Astrocyte (in vitro differentiated cells and primary cell): Measurements from ENCODE around the gene USP6NL. TPM values are rescaled to one million over a fixed set of nuclear protein-coding genes. Genes with fewer than 3 reads are reported as not detected.

Experiments
- DNase-seq: peaks from one replicate; pipeline ENCODE4 v3.0.0-alpha.2; 2010; ENCODE audit warnings: low read depth
- FAIRE-seq: peaks from 2 replicates; lab custom pipeline; 2011; peaks lifted over from hg19 to GRCh38; lab: Jason Lieb, UNC
- H2AFZ ChIP-seq: 2 replicates; pipeline ENCODE4 v1.6.0; 2012; ENCODE audit warnings: low read depth, low read length, inconsistent platforms
- H3K27ac ChIP-seq: 2 replicates; pipeline ENCODE4 v1.5.1; 2011; ENCODE audit warnings: low read depth, low read length, inconsistent platforms
- H3K27me3 ChIP-seq: 2 replicates; pipeline ENCODE4 v1.6.0; 2011; ENCODE audit warnings: low read length, inconsistent platforms; ENCODE audit not compliant: insufficient read depth
- H3K36me3 ChIP-seq: 2 replicates; pipeline ENCODE4 v1.5.1; 2011; ENCODE audit warnings: low read length, inconsistent platforms; ENCODE audit not compliant: insufficient read depth
- H3K4me1 ChIP-seq: 2 replicates; pipeline ENCODE4 v1.5.1; 2011; ENCODE audit warnings: low read length, inconsistent platforms; ENCODE audit not compliant: insufficient read depth
- H3K4me2 ChIP-seq: 2 replicates; pipeline ENCODE4 v1.6.0; 2012; ENCODE audit warnings: low read length, inconsistent platforms
- H3K4me3 ChIP-seq: 2 replicates; pipeline ENCODE4 v1.5.1; 2011; ENCODE audit warnings: low read depth, mild to moderate bottlenecking, low read length, inconsistent platforms; ENCODE audit not compliant: insufficient read depth
- H3K79me2 ChIP-seq: 2 replicates; pipeline ENCODE4 v1.6.0; 2012; ENCODE audit warnings: mild to moderate bottlenecking, low read length, inconsistent platforms; ENCODE audit not compliant: insufficient read depth
- H3K9ac ChIP-seq: 2 replicates; pipeline ENCODE4 v1.6.0; 2012; ENCODE audit warnings: mild to moderate bottlenecking, low read length, inconsistent platforms
- H3K9me3 ChIP-seq: 2 replicates; pipeline ENCODE4 v1.5.1; 2012; ENCODE audit warnings: low read depth, mild to moderate bottlenecking, low read length, inconsistent platforms; ENCODE audit not compliant: insufficient read depth
- H4K20me1 ChIP-seq: 2 replicates; pipeline ENCODE4 v1.6.0; 2012; ENCODE audit warnings: low read length, inconsistent platforms; ENCODE audit not compliant: insufficient read depth
- H3K27ac Mint-ChIP-seq: one replicate; pipeline ENCODE4 v1.8.0; 2021; ENCODE audit warnings: mild to moderate bottlenecking, mixed read lengths; ENCODE audit not compliant: unreplicated experiment
- H3K27me3 Mint-ChIP-seq: one replicate; pipeline ENCODE4 v1.8.0; 2021; ENCODE audit warnings: low read depth, mixed read lengths; ENCODE audit not compliant: unreplicated experiment
- H3K36me3 Mint-ChIP-seq: one replicate; pipeline ENCODE4 v1.8.0; 2021; ENCODE audit warnings: low read depth, mixed read lengths; ENCODE audit not compliant: unreplicated experiment
- H3K4me1 Mint-ChIP-seq: one replicate; pipeline ENCODE4 v1.8.0; 2021; ENCODE audit warnings: low read depth, mixed read lengths; ENCODE audit not compliant: unreplicated experiment
- H3K4me3 Mint-ChIP-seq: one replicate; pipeline ENCODE4 v1.8.0; 2021; ENCODE audit warnings: mild to moderate bottlenecking, moderate library complexity, mixed read lengths; ENCODE audit not compliant: unreplicated experiment
- H3K9me3 Mint-ChIP-seq: one replicate; pipeline ENCODE4 v1.8.0; 2021; ENCODE audit warnings: mild to moderate bottlenecking, mixed read lengths; ENCODE audit not compliant: unreplicated experiment
- EZH2 ChIP-seq: IDR thresholded peaks from 2 replicates; pipeline ENCODE4 v1.6.1; 2012; ENCODE audit warnings: mild to moderate bottlenecking, low read length, inconsistent platforms; ENCODE audit not compliant: insufficient read depth
- total RNA-seq: library from RNA; stranded (reverse); gene quantifications from 2 replicates; pipeline ENCODE4 v1.2.1, GENCODE V29; 2021
- TF ChIP-seq, protein P1 (sequence below): IDR thresholded peaks from 2 replicates; pipeline ENCODE4 v1.5.1; 2011; ENCODE audit warnings: low read depth, mild to moderate bottlenecking, inconsistent platforms, low read length, moderate library complexity; ENCODE audit not compliant: insufficient read depth

USP6NL gene
- total RNA-seq, 1 donor from 2014 or later: 16.6 TPM

DNA sequence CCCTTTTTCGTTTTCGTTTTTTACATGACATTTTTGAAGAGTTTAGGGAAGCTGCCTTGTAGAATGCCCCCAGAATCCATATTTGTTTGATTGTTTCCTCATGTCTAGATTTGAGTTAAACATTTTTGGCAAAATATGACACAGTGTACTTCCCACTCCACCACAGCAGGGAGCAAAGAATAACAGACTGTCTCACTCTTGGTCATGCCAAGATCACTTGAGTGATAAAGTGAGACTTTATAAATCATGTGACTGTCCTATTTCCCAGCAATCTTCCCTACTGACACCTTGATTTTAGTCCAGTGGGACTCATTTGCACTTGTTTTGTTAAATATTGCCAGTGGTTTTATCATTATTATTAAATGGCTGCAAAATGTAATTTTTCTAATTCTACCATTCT is 44.4 kb upstream of the USP6NL start:
- no peak overlapping the region for H3K4me3 ChIP-seq
- TF ChIP-seq, protein P1, sequence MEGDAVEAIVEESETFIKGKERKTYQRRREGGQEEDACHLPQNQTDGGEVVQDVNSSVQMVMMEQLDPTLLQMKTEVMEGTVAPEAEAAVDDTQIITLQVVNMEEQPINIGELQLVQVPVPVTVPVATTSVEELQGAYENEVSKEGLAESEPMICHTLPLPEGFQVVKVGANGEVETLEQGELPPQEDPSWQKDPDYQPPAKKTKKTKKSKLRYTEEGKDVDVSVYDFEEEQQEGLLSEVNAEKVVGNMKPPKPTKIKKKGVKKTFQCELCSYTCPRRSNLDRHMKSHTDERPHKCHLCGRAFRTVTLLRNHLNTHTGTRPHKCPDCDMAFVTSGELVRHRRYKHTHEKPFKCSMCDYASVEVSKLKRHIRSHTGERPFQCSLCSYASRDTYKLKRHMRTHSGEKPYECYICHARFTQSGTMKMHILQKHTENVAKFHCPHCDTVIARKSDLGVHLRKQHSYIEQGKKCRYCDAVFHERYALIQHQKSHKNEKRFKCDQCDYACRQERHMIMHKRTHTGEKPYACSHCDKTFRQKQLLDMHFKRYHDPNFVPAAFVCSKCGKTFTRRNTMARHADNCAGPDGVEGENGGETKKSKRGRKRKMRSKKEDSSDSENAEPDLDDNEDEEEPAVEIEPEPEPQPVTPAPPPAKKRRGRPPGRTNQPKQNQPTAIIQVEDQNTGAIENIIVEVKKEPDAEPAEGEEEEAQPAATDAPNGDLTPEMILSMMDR: no peak
- no peak for TF ChIP-seq EZH2
- peak overlapping the region; percentile 25 for H3K27ac ChIP-seq
- DNase-seq (peak; percentile 8), FAIRE-seq (no peak)
- H2AFZ ChIP-seq: no peak overlapping the region
- H3K4me1 ChIP-seq: peaks cover 7% of the 10 kb centered on the region
- H3K9ac ChIP-seq: no peak overlapping the region
- H3K9me3 ChIP-seq: no peaks in the 10 kb centered on the region
- H3K27me3 ChIP-seq: peaks cover 4% of the 10 kb centered on the region
- Mint-ChIP-seq H3K9me3 (peaks cover 3% of the 10 kb centered on the region), H3K27ac (no peak overlapping the region), H3K36me3 (no peaks in the 10 kb centered on the region), H3K27me3 (peaks cover 15% of the 10 kb centered on the region), H3K4me1 (peaks cover 2% of the 10 kb centered on the region), H3K4me3 (no peak overlapping the region)
- peak overlapping the region; percentile 57 for H3K4me2 ChIP-seq
- no peaks in the 10 kb centered on the region for H3K36me3 ChIP-seq
- no peaks in the 10 kb centered on the region for H3K79me2 ChIP-seq
- H4K20me1 ChIP-seq: no peaks in the 10 kb centered on the region

DNA sequence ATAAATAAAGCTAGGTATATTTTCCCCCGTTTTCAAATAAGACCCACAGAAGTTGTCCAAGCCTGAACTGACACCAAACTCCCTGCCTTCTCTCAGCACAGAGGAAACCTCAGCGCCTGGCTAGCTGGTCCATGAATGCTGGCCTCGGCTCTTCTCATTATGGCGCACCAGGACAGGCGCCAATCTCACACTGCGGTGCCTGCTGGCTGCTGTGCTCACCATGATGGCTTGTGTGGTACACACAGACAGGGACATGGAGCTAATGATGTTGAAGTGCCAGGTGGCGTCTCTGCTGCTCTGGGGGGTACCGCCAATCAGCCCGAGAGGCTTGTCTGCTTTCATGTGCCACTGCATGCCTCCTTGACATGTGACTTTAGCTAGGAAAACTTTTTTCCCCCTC is 43.2 kb upstream of the USP6NL start:
- Histone ChIP-seq H3K27ac (no peak overlapping the region), H3K27me3 (no peaks in the 10 kb centered on the region), H3K4me3 (no peak overlapping the region), H3K9ac (no peak overlapping the region), H4K20me1 (no peaks in the 10 kb centered on the region), H3K4me1 (peaks cover 9% of the 10 kb centered on the region), H3K36me3 (no peaks in the 10 kb centered on the region), H3K4me2 (no peak overlapping the region), H3K79me2 (no peaks in the 10 kb centered on the region), H2AFZ (no peak overlapping the region), H3K9me3 (no peaks in the 10 kb centered on the region)
- no peak overlapping the region for H3K27ac Mint-ChIP-seq
- no peaks in the 10 kb centered on the region for H3K36me3 Mint-ChIP-seq
- H3K9me3 Mint-ChIP-seq: peaks cover 6% of the 10 kb centered on the region
- peaks cover 3% of the 10 kb centered on the region for H3K4me1 Mint-ChIP-seq
- H3K4me3 Mint-ChIP-seq: no peak overlapping the region
- FAIRE-seq (no peak), DNase-seq (no peak)
- no peak for TF ChIP-seq EZH2
- TF ChIP-seq, protein P1: no peak
- peaks cover 15% of the 10 kb centered on the region for H3K27me3 Mint-ChIP-seq

DNA sequence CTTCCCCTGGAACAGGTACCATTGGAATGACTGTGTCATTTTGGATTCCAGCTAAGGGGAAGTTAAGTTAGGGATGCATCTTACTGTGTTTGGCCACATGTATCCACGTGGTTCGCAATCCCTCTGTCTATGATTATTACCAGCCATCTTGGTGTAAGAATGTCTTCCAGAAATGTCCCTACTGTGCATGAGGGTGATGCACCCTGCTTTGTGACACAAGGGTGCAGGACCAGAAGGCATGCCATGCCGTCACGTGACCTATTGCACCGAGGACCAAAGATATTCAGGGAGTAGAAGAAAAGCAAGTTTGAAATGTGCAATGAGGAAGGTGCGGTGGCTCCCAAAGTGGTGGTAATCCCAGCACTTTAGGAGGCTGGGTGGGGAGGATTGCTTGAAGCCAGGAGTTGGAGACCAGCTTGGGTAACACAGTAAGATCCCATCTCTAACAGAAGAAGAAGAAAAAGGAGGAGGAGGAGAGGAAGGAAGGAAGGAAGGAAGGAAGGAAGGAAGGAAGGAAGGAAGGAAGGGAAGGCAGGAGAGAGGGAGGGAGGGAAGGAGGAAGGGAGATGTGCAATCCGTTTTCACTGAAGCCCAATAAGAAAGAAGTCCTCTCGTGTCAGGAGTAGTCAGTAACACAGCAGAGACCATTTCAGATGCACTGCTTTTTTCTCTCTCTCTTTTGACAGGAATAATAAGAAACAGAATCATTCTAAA is 42.5 kb upstream of the USP6NL start:
- Mint-ChIP-seq H3K9me3 (peaks cover 6% of the 10 kb centered on the region), H3K27ac (peak overlapping the region; percentile 69), H3K27me3 (peaks cover 15% of the 10 kb centered on the region), H3K4me1 (peaks cover 7% of the 10 kb centered on the region), H3K4me3 (no peak overlapping the region), H3K36me3 (no peaks in the 10 kb centered on the region)
- Histone ChIP-seq H3K9ac (no peak overlapping the region), H3K36me3 (no peaks in the 10 kb centered on the region), H4K20me1 (no peaks in the 10 kb centered on the region), H3K27ac (no peak overlapping the region), H3K4me2 (no peak overlapping the region), H3K79me2 (no peaks in the 10 kb centered on the region), H3K9me3 (no peaks in the 10 kb centered on the region), H2AFZ (no peak overlapping the region), H3K27me3 (no peaks in the 10 kb centered on the region), H3K4me3 (no peak overlapping the region), H3K4me1 (peaks cover 13% of the 10 kb centered on the region)
- DNase-seq (no peak), FAIRE-seq (no peak)
- TF ChIP-seq, protein P1: no peak
- TF ChIP-seq EZH2: no peak
